ENCODE results near the gene CUL5. TPM values are rescaled to one million over a fixed set of nuclear protein-coding genes. Genes with fewer than 3 reads are reported as not detected.

CUL5 gene
- polyA plus RNA-seq, 1 donor from 2014 or later = 40.2 TPM

DNA sequence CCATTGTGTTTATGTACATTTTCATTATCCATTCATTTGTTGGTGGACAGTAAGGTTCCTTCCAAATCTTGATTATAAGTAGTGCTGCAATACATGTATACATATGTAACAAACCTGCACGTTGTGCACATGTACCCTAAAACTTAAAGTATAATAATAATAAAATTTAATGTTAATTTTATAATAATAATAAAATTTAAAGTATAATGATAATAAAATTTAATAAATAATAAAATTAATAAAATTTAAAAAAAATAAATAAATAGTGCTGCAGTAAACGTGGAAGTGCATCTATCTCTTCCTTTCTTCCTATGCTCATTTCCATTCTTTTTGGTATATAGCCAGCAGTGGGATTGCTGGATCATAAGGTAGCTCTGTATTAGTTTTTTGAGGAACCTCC lies 54.7 kb downstream of the CUL5 start:
- H3K4me2 ChIP-seq (ENCODE audit: low read length) = no peak overlapping the region
- peaks cover 10% of the 10 kb centered on the region for H3K36me3 ChIP-seq (ENCODE audit: insufficient read depth, low read length)

DNA sequence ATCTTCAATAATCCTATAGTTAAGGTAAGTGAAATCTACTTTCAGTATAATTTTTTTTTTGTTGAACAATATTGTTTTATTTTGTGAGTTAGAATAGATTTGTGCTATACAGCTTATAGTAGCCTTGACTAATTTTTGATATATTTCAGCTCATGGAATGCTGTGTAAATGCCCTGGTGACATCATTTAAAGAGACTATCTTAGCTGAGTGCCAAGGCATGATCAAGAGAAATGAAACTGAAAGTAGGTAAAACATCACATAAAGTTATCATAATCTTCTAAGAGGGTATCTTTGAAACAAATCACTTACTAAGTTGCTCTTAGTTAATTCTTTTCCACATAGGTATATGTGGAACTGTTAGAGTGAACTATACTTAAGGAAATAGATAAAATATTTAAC lies 61.2 kb downstream of the CUL5 start:
- no peak for TF ChIP-seq TAF1 (IDR thresholded peaks at IDR 0.05; ENCODE audit: low read depth)
- no peak for TF ChIP-seq MXI1 (conservative IDR thresholded peaks at IDR 0.05; ENCODE audit: poor library complexity, severe bottlenecking)
- no peak for TF ChIP-seq SMC3 (conservative IDR thresholded peaks at IDR 0.05; ENCODE audit: poor library complexity)
- TF ChIP-seq, protein P1, sequence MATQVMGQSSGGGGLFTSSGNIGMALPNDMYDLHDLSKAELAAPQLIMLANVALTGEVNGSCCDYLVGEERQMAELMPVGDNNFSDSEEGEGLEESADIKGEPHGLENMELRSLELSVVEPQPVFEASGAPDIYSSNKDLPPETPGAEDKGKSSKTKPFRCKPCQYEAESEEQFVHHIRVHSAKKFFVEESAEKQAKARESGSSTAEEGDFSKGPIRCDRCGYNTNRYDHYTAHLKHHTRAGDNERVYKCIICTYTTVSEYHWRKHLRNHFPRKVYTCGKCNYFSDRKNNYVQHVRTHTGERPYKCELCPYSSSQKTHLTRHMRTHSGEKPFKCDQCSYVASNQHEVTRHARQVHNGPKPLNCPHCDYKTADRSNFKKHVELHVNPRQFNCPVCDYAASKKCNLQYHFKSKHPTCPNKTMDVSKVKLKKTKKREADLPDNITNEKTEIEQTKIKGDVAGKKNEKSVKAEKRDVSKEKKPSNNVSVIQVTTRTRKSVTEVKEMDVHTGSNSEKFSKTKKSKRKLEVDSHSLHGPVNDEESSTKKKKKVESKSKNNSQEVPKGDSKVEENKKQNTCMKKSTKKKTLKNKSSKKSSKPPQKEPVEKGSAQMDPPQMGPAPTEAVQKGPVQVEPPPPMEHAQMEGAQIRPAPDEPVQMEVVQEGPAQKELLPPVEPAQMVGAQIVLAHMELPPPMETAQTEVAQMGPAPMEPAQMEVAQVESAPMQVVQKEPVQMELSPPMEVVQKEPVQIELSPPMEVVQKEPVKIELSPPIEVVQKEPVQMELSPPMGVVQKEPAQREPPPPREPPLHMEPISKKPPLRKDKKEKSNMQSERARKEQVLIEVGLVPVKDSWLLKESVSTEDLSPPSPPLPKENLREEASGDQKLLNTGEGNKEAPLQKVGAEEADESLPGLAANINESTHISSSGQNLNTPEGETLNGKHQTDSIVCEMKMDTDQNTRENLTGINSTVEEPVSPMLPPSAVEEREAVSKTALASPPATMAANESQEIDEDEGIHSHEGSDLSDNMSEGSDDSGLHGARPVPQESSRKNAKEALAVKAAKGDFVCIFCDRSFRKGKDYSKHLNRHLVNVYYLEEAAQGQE (IDR thresholded peaks at IDR 0.05; ENCODE audit: borderline replicate concordance) = no peak
- Histone ChIP-seq H3K36me3 (ENCODE audit: insufficient read depth, low read length) (peaks cover 8% of the 10 kb centered on the region), H2AFZ (ENCODE audit: low read depth, low read length) (no peak overlapping the region), H3K9me2 (ENCODE audit: insufficient read depth, low read length) (no peaks in the 10 kb centered on the region), H3K4me2 (ENCODE audit: low read length) (no peak overlapping the region), H3K4me3 (ENCODE audit: low read length) (no peak overlapping the region), H3K27me3 (ENCODE audit: insufficient read depth, low read depth, low read length) (no peaks in the 10 kb centered on the region), H3K9ac (ENCODE audit: low read length) (no peak overlapping the region), H4K20me1 (ENCODE audit: insufficient read depth) (no peaks in the 10 kb centered on the region), H3K9me3 (ENCODE audit: low read length) (no peaks in the 10 kb centered on the region), H3K27ac (ENCODE audit: low read length) (no peak overlapping the region), H3K79me2 (replicated peaks; ENCODE audit: insufficient read depth, low read length) (no peaks in the 10 kb centered on the region), H3F3A (ENCODE audit: insufficient read depth, low read length, poor library complexity, severe bottlenecking) (no peaks in the 10 kb centered on the region)

More for the DNA sequence above, 54.7 kb downstream of the CUL5 start:
- no peak for TF ChIP-seq RAD21 (conservative IDR thresholded peaks at IDR 0.05)
- TF ChIP-seq MXI1 (conservative IDR thresholded peaks at IDR 0.05; ENCODE audit: poor library complexity, severe bottlenecking) = no peak
- TF ChIP-seq, protein P2, sequence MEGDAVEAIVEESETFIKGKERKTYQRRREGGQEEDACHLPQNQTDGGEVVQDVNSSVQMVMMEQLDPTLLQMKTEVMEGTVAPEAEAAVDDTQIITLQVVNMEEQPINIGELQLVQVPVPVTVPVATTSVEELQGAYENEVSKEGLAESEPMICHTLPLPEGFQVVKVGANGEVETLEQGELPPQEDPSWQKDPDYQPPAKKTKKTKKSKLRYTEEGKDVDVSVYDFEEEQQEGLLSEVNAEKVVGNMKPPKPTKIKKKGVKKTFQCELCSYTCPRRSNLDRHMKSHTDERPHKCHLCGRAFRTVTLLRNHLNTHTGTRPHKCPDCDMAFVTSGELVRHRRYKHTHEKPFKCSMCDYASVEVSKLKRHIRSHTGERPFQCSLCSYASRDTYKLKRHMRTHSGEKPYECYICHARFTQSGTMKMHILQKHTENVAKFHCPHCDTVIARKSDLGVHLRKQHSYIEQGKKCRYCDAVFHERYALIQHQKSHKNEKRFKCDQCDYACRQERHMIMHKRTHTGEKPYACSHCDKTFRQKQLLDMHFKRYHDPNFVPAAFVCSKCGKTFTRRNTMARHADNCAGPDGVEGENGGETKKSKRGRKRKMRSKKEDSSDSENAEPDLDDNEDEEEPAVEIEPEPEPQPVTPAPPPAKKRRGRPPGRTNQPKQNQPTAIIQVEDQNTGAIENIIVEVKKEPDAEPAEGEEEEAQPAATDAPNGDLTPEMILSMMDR (IDR thresholded peaks at IDR 0.05; ENCODE audit: poor library complexity, severe bottlenecking) = no peak
- TF ChIP-seq EP300 (conservative IDR thresholded peaks at IDR 0.05; ENCODE audit: poor library complexity, severe bottlenecking) = no peak
- no peak for TF ChIP-seq TAF1 (IDR thresholded peaks at IDR 0.05; ENCODE audit: low read depth)
- TF ChIP-seq, protein P1 (IDR thresholded peaks at IDR 0.05; ENCODE audit: borderline replicate concordance) = no peak
- TF ChIP-seq POLR2AphosphoS5 (IDR thresholded peaks at IDR 0.05) = no peak
- TF ChIP-seq SMC3 (conservative IDR thresholded peaks at IDR 0.05; ENCODE audit: poor library complexity) = no peak
- no peak for TF ChIP-seq EZH2 (IDR thresholded peaks at IDR 0.05; ENCODE audit: borderline replicate concordance, insufficient read depth, low read length, poor library complexity, severe bottlenecking)
- H3K9me3 ChIP-seq (ENCODE audit: low read length) = no peaks in the 10 kb centered on the region
- H3K4me3 ChIP-seq (ENCODE audit: low read length) = no peak overlapping the region
- no peak overlapping the region for H2AFZ ChIP-seq (ENCODE audit: low read depth, low read length)
- H3F3A ChIP-seq (ENCODE audit: insufficient read depth, low read length, poor library complexity, severe bottlenecking) = no peaks in the 10 kb centered on the region
- H3K9ac ChIP-seq (ENCODE audit: low read length) = no peak overlapping the region
- H3K27ac ChIP-seq (ENCODE audit: low read length) = no peak overlapping the region
- no peaks in the 10 kb centered on the region for H3K9me2 ChIP-seq (ENCODE audit: insufficient read depth, low read length)
- H4K20me1 ChIP-seq (ENCODE audit: insufficient read depth) = no peaks in the 10 kb centered on the region
- no peaks in the 10 kb centered on the region for H3K27me3 ChIP-seq (ENCODE audit: insufficient read depth, low read depth, low read length)
- peaks cover 3% of the 10 kb centered on the region for H3K79me2 ChIP-seq (replicated peaks; ENCODE audit: insufficient read depth, low read length)
